ENCODE results near the gene ZNF441. TPM values are rescaled to one million over a fixed set of nuclear protein-coding genes. Genes with fewer than 3 reads are reported as not detected.

ZNF441 gene
- total and polyA plus RNA-seq, 2 of the 13 experiments (the other 11 are each of a cell fraction or from before 2014, with no cell fraction given) = 2.8 to 10.0 TPM

DNA sequence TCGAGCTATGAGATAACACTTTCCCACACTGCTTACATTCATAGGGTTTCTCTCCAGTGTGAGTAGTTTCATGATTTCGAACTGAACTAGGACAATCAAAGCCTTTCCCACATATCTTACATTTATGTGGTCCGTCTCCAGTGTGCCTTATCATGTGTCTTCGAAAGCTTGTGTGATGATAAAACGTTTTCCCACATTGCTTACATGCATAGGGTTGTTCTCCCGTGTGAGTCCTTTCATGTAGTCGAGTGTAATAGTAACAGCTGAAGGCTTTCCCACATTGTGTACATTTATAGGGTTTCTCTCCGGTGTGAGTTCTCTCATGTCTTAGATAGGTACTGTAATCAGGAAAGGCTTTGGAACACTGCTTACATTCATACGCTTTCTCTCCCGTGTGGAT is 44.4 kb upstream of the ZNF441 start:
- POLR2A ChIA-PET = no interaction called here
- in situ Hi-C loops (cut with HindIII; ENCODE audit: extremely low pct_ligation_motif_present, low pct_unique_long_range_greater_than_20kb) = no loop called here
- intact Hi-C loops (cut with micrococcal nuclease; ENCODE audit: unreplicated experiment) = no loop called here

DNA sequence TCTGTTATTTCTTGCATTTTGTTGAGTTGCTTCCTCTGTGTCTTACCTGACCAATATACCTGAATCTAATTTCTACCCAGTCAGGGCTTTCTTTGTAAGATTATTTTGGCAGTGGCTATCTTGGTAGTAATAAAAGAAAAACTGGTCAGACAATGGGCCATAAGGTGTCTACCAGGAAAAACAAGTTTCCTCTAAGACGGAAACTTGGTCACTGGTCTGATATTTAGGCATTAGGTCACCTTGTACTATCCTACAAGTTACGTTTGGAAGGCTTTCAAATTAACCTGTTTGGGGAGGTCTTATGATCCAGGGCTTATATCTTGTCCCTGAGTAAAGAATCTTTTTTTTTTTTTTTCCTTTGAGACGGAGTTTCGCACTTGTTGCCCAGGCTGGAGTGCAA is 37.2 kb upstream of the ZNF441 start:
- no peak overlapping the region for H3K9ac ChIP-seq (ENCODE audit: insufficient read depth, low read depth, low read length)
- no peaks in the 10 kb centered on the region for H3K9me3 ChIP-seq (ENCODE audit: low read length)
- H3K36me3 ChIP-seq (replicated peaks in 1 of 2; ENCODE audit: control insufficient read depth in 1 of 2, insufficient read depth in 2 of 2, low read length in 2 of 2) = peaks cover 3 to 16% of the 10 kb centered on the region in 2 experiments; a peak in 2 of 5 replicates
- no peak for FAIRE-seq
- no peak for ATAC-seq
- CTCF ChIA-PET (ENCODE audit: low intra/inter-chr PET ratio, low total read pairs) = no interaction called here
- no peak overlapping the region for H2AFZ ChIP-seq (ENCODE audit: low read length)
- H3K4me2 ChIP-seq (ENCODE audit: low read depth, low read length) = no peak overlapping the region
- no peak overlapping the region for H3K27ac ChIP-seq (ENCODE audit: extremely low read length, insufficient read depth, low read length)
- intact Hi-C loops (cut with micrococcal nuclease; ENCODE audit: unreplicated experiment) = no loop called here
- WGBS (ENCODE audit: low lambda C conversion rate) = 97% methylated on average over 4 of the region's 4 CpGs
- H3K4me1 ChIP-seq (ENCODE audit: insufficient read depth, low read length) = peaks cover 11% of the 10 kb centered on the region
- no TSS peak for BruUV-seq (replicated peaks)
- no peaks in the 10 kb centered on the region for H4K20me1 ChIP-seq (ENCODE audit: insufficient read depth, low read length)
- H3K79me2 ChIP-seq (ENCODE audit: insufficient read depth, low read length) = peaks cover 40% of the 10 kb centered on the region
- in situ Hi-C loops (cut with HindIII; ENCODE audit: extremely low pct_ligation_motif_present, low pct_unique_long_range_greater_than_20kb) = no loop called here
- H3K27me3 ChIP-seq (ENCODE audit: control insufficient read depth in 1 of 2, insufficient read depth in 2 of 2, low read length in 2 of 2) = no peaks in the 10 kb centered on the region
- DNase-seq (ENCODE audit: low spot score) = no peak
- no peak for TF ChIP-seq ZNF557 (CRISPR knock-in tag; IDR thresholded peaks at IDR 0.05)
- TF ChIP-seq, protein P1, sequence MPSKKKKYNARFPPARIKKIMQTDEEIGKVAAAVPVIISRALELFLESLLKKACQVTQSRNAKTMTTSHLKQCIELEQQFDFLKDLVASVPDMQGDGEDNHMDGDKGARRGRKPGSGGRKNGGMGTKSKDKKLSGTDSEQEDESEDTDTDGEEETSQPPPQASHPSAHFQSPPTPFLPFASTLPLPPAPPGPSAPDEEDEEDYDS (CRISPR knock-in tag; IDR thresholded peaks at IDR 0.05) = no peak
- TF ChIP-seq ZFP62 (CRISPR knock-in tag; IDR thresholded peaks at IDR 0.05) = no peak
- TF ChIP-seq ZFP91 (CRISPR knock-in tag; IDR thresholded peaks at IDR 0.05; ENCODE audit: borderline replicate concordance) = no peak
- POLR2A ChIA-PET = no interaction called here
- H3K4me3 ChIP-seq (replicated peaks in 1 of 3; ENCODE audit: insufficient read depth in 1 of 3, low read depth in 2 of 3, low read length in 3 of 3) = no peak overlapping the region

More for the DNA sequence above, 44.4 kb upstream of the ZNF441 start:
- H3K9ac ChIP-seq (ENCODE audit: insufficient read depth, low read depth, low read length) = no peak overlapping the region
- no peak overlapping the region for H3K4me3 ChIP-seq (replicated peaks in 1 of 3; ENCODE audit: insufficient read depth in 1 of 3, low read depth in 2 of 3, low read length in 3 of 3)
- CTCF ChIA-PET (ENCODE audit: low intra/inter-chr PET ratio, low total read pairs) = no interaction called here
- BruUV-seq (replicated peaks) = TSS peak; percentile 39
- DNase-seq (ENCODE audit: low spot score) (no peak), ATAC-seq (no peak), FAIRE-seq (no peak)
- H3K79me2 ChIP-seq (ENCODE audit: insufficient read depth, low read length) = peaks cover 6% of the 10 kb centered on the region
- no peaks in the 10 kb centered on the region for H3K9me3 ChIP-seq (ENCODE audit: low read length)
- H3K36me3 ChIP-seq (replicated peaks in 1 of 2; ENCODE audit: control insufficient read depth in 1 of 2, insufficient read depth in 2 of 2, low read length in 2 of 2) = peaks cover 15 to 45% of the 10 kb centered on the region in 2 experiments
- TF ChIP-seq SALL2 (CRISPR knock-in tag; IDR thresholded peaks at IDR 0.05) (no peak), SNAPC2 (CRISPR knock-in tag; IDR thresholded peaks at IDR 0.05) (no peak), KLF16 (CRISPR knock-in tag; IDR thresholded peaks at IDR 0.05) (no peak)
- H3K4me2 ChIP-seq (ENCODE audit: low read depth, low read length) = no peak overlapping the region
- H3K27ac ChIP-seq (ENCODE audit: extremely low read length, insufficient read depth, low read length) = no peak overlapping the region
- 93% methylated on average over 10 of the region's 10 CpGs for WGBS (ENCODE audit: low lambda C conversion rate)
- no peaks in the 10 kb centered on the region for H3K27me3 ChIP-seq (ENCODE audit: control insufficient read depth in 1 of 2, insufficient read depth in 2 of 2, low read length in 2 of 2)
- H3K4me1 ChIP-seq (ENCODE audit: insufficient read depth, low read length) = no peaks in the 10 kb centered on the region
- no peaks in the 10 kb centered on the region for H4K20me1 ChIP-seq (ENCODE audit: insufficient read depth, low read length)
- no peak overlapping the region for H2AFZ ChIP-seq (ENCODE audit: low read length)

Measured in HepG2 (cell line).